ENCODE results near the gene PDE4D.

GRCh38 chr5:59731809-59732208 lies 161.7 kb downstream of the PDE4D start:
- no peak for TF ChIP-seq POLR2A (IDR thresholded peaks at IDR 0.05)
- no peak for TF ChIP-seq CTCF (IDR thresholded peaks at IDR 0.05)
